Posterior cingulate gyrus (tissue), 11 donors: ENCODE results near the gene TTC33.
"Not testable (repeated sequence)": the region's sequence is repeated elsewhere in the genome, so short reads cannot be mapped to it uniquely, and the experiment has no call there.

ENCODE experiments used
- DNase-seq, 10 donors: peaks; one replicate each; pipeline versions ENCODE4 v3.0.0 to v3.0.0-alpha.2; 2020 to 2021; ENCODE audit warnings: mixed read lengths in 3 of 10
- intact Hi-C: fragments of 100-400 bp; cut with DNase I; formaldehyde crosslinking; loops from one replicate; pipeline ENCODE4 v1.15.1; 2023

Gene TTC33

GRCh38 chr5:40665635-40666298 lies 90.0 kb downstream of the TTC33 start:
- intact Hi-C loops, result no loop called here
- no peak for DNase-seq

- no peak for DNase-seq
- intact Hi-C loops, result no loop called here
These were observed 95.0 kb downstream of the TTC33 start for GRCh38 chr5:40660751-40661150.

GRCh38 chr5:40656766-40657165 lies 99.0 kb downstream of the TTC33 start:
- intact Hi-C loops, result no loop called here
- no peak for DNase-seq

GRCh38 chr5:40656091-40656490 lies 99.7 kb downstream of the TTC33 start:
- DNase-seq, intact Hi-C loops: not testable (repeated sequence)

- intact Hi-C loops, result no loop called here
- no peak for DNase-seq
These were observed 100.6 kb downstream of the TTC33 start for GRCh38 chr5:40655138-40655537.

GRCh38 chr5:40654377-40654991 lies 101.3 kb downstream of the TTC33 start:
- DNase-seq, result no peak
- intact Hi-C loops, result no loop called here

- DNase-seq, result peak in 1 of 10 donors; percentile 58
- intact Hi-C loops, result no loop called here
These were observed 102.3 kb downstream of the TTC33 start for GRCh38 chr5:40653221-40654022.

- intact Hi-C loops, result no loop called here
- DNase-seq, result no peak
These were observed 103.1 kb downstream of the TTC33 start for GRCh38 chr5:40652441-40653220.

GRCh38 chr5:40651201-40651600 lies 104.6 kb downstream of the TTC33 start:
- intact Hi-C loops, result no loop called here
- DNase-seq, result no peak

GRCh38 chr5:40649463-40650030 lies 106.2 kb downstream of the TTC33 start:
- intact Hi-C loops, result no loop called here
- DNase-seq, result no peak

- intact Hi-C loops, result no loop called here
- DNase-seq, result no peak
These were observed 107.6 kb downstream of the TTC33 start for GRCh38 chr5:40648150-40648549.

GRCh38 chr5:40646266-40646665 lies 109.5 kb downstream of the TTC33 start:
- intact Hi-C loops, result no loop called here
- no peak for DNase-seq

- intact Hi-C loops, DNase-seq: not testable (repeated sequence)
These were observed 116.2 kb downstream of the TTC33 start for GRCh38 chr5:40639531-40639930.

GRCh38 chr5:40634593-40634992 lies 121.2 kb downstream of the TTC33 start:
- intact Hi-C loops, result no loop called here
- no peak for DNase-seq

GRCh38 chr5:40634154-40634553 lies 121.6 kb downstream of the TTC33 start:
- no peak for DNase-seq
- intact Hi-C loops, result no loop called here

- intact Hi-C loops, result no loop called here
- DNase-seq, result no peak
These were observed 124.5 kb downstream of the TTC33 start for GRCh38 chr5:40631236-40631635.

GRCh38 chr5:40630126-40630525 lies 125.6 kb downstream of the TTC33 start:
- intact Hi-C loops, result no loop called here
- DNase-seq, result no peak

GRCh38 chr5:40628407-40628806 lies 127.4 kb downstream of the TTC33 start:
- DNase-seq, result no peak
- intact Hi-C loops, result no loop called here

GRCh38 chr5:40627706-40628105 lies 128.1 kb downstream of the TTC33 start:
- intact Hi-C loops, result no loop called here
- no peak for DNase-seq

- DNase-seq, result no peak
- intact Hi-C loops, result no loop called here
These were observed 129.0 kb downstream of the TTC33 start for GRCh38 chr5:40626801-40627200.
